Retinal pigment epithelial cell (primary cell): ENCODE measurements around the gene LPAR1.

Experiments
- DNase-seq: peaks from one replicate; pipeline ENCODE4 v3.0.0-alpha.2; 2010; ENCODE audit warnings: low read depth
- H3K4me3 ChIP-seq: 2 replicates; pipeline ENCODE4 v1.5.1; 2011; ENCODE audit warnings: mild to moderate bottlenecking, low read length, control low read depth, moderate library complexity
- TF ChIP-seq, protein P1 (sequence below): conservative IDR thresholded peaks from 2 replicates; pipeline ENCODE4 v1.5.1; 2011; ENCODE audit warnings: low read depth, low read length, control low read depth, inconsistent platforms

The LPAR1 gene

DNA sequence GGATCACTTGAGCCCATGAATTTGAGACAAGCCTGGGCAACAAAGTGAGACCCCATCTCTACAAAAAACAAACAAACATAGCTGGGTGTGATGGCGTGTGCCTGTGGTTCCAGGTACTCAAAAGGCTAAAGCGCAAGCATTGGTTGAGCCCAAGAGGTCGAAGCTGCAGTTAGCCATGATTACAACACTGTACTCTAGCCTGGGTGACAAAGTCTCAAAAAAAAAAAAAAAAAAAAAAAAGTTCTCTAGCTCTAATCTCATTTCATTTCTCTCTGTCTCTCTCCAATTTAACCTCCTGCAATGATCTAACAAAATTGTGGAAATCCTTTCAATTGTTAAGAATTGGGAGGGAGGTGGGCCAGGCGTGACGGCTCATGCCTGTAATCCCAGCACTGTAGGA lies 33.3 kb downstream of the LPAR1 start:
- TF ChIP-seq, protein P1, sequence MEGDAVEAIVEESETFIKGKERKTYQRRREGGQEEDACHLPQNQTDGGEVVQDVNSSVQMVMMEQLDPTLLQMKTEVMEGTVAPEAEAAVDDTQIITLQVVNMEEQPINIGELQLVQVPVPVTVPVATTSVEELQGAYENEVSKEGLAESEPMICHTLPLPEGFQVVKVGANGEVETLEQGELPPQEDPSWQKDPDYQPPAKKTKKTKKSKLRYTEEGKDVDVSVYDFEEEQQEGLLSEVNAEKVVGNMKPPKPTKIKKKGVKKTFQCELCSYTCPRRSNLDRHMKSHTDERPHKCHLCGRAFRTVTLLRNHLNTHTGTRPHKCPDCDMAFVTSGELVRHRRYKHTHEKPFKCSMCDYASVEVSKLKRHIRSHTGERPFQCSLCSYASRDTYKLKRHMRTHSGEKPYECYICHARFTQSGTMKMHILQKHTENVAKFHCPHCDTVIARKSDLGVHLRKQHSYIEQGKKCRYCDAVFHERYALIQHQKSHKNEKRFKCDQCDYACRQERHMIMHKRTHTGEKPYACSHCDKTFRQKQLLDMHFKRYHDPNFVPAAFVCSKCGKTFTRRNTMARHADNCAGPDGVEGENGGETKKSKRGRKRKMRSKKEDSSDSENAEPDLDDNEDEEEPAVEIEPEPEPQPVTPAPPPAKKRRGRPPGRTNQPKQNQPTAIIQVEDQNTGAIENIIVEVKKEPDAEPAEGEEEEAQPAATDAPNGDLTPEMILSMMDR: no peak
- no peak for DNase-seq
- no peak overlapping the region for H3K4me3 ChIP-seq

DNA sequence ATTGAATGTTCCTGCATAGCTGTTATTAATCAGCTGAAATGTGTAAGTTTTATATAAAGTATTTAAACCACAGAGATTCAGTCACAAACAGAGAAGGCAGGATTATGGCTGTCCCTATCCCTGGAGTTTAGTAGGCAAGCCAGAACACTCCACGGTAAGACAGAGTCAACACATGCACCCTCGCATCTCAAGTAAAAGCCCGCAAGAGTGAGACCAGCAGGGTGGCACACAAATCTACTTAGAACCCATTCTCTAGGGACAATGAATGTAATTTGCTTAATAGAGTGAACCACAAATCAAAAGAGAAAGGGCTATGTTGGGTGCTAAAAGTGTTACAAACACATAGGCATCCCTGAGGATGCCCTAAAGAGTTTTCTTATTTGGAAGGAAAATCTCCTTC lies 35.1 kb downstream of the LPAR1 start:
- TF ChIP-seq, protein P1: no peak
- no peak for DNase-seq
- no peak overlapping the region for H3K4me3 ChIP-seq

DNA sequence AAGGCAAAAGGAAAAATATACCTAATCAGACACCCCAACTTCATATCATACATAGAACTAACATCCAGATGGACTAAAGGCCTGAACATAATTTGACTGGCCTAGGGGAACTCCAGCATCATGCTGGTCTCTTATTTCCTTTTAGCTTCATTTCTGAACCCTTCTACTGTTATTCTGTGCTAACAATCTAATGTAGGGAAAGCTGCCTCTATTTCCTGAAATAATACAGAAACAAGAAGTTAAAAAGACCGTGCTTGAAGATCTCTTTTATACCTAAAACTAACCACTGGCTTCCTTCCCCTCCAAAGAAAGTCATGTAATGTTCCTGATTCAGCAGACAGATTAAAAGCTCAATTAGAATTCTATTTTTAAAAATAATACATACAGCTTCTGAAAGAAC lies 36.7 kb downstream of the LPAR1 start:
- no peak overlapping the region for H3K4me3 ChIP-seq
- no peak for DNase-seq
- TF ChIP-seq, protein P1: no peak

DNA sequence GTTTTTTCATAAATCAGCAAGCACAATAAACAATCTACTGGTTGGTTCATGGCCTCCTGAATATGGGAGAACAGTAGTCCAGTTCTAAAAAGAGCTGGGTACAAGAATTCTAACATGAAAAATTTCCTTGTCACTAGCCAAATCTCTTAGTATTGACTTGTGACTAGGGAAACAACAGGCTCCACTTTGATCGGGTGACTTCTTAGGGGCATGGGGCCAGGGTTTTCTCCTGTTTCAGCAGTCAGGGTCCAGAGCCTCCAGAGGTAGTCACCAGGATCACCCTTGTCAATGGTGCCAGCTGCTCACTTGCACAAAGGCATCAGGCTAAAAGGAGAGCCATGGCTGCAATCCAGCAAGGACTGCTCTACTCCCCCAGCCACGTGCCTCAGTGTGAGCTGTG lies 38.1 kb downstream of the LPAR1 start:
- TF ChIP-seq, protein P1: no peak
- no peak for DNase-seq
- H3K4me3 ChIP-seq: no peak overlapping the region

DNA sequence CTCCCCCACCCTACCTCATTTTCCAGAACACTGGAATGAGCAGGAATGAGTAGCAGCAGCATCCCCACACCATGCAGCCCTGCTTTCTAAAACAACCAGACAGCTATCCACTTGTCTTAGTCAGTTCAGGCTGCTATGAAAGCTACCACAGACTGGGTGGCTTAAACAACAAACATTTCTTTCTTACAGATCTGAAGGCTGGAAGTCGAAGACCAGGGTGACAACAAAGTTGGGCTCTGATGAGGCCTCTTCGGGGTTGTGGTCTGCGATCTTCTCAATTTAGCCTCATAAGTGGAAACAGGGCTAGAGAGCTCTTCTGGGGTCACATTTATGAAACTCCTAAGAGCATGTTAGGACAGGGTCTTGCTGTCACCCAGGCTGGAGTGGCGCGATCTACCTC lies 38.9 kb downstream of the LPAR1 start:
- DNase-seq: no peak
- no peak overlapping the region for H3K4me3 ChIP-seq
- TF ChIP-seq, protein P1: no peak

DNA sequence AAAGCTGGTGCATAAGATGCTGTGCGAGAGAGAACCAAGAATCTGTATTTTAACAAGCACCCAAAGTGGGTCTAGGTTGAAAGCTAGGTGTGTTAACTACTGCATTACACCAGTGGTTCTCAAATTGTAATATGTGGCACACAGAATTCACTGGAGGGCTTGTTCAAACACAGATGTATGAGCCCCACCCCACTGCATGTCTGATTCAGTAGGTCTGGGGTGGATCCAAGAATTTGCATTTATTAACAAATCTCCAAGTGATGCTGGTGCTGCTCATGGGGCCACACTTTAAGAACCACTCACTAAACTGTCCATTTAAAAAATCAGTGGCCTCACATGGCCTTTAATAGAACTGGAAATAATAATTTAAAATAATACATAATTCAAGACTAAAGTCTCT lies 40.4 kb downstream of the LPAR1 start:
- DNase-seq: no peak
- TF ChIP-seq, protein P1: no peak
- no peak overlapping the region for H3K4me3 ChIP-seq

DNA sequence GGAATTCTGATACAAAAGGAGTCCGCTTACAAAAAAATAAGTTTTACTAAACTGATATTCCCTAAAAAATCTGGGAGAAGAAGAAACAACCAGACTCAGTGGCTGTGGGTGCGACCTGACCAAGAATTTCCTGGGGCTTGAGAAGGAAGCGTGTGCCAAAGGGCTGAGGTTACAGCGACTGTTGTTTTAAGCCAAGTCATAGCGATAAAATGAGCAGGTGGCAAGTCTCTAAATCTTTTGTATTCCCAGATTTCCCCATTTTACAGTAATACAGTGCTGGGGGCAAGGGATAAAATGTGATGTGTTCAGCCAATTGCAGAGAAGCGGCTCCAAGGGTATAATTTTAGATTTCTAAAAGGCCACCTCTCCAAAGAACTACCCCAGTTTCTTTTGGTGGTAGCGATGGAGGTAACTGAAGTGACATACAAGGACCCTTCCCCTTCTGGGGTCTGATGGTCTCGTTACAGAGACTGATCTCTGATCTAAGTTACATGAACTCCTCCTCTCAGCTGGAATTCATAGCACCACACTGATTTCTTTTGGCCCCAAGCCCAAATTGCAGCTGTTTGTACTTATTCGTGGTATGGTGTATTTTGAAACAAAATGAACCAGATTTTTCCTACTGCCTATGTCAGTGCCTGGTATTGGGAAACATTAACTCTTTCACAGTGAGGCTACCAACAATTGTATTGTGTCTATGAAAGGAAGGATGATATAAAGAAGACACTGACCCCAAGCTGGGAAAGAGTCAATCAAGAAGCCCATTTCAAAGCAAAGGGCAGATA lies 41.6 kb downstream of the LPAR1 start:
- TF ChIP-seq, protein P1: no peak
- no peak for DNase-seq
- H3K4me3 ChIP-seq: no peak overlapping the region
